ENCODE measurements around the gene GVQW3. TPM values are rescaled to one million over a fixed set of nuclear protein-coding genes. Genes with fewer than 3 reads are reported as not detected.

GVQW3 gene
- total and polyA plus RNA-seq, 2 of the 13 experiments (the other 11 are each of a cell fraction or from before 2014, with no cell fraction given): 5.0 to 5.6 TPM

DNA sequence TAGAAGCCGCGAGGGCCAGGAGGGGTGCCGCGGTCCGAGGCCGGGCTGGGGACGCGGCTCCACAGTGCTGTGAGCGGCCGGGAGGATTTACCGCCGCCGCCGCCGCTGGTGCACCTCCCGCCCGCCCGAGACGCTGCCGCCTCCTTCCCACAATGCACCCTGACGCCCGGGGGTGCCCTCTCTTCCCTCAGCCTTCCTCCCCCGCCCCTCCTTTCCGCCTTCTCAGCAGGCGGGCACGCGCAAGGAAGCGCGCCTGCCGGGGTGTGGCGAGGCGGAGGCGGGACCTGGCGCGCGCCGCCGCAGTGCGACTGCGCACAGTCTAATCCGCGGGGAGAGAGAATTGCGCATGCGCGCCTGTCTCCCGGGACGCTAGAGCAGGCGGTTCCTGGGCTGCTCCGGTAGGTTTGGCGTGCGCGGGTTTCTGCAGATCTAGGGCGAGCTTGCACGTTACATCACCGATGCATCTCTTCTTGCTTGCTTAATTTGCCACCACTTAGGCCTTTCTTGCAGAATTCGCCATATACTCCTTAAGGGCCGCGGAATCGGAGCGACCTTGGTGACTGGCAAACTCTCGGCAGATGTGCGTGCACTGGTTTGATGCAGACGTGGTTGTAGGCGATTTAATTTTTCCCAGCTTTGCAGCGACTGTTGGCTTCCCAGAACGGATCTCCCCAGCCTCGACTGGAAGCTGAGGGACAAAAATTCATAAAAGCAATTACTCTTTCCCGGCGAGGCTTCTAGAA is at the start of gene GVQW3, which contains the start of gene THAP12 (continued):
- TF ChIP-seq, protein P1, sequence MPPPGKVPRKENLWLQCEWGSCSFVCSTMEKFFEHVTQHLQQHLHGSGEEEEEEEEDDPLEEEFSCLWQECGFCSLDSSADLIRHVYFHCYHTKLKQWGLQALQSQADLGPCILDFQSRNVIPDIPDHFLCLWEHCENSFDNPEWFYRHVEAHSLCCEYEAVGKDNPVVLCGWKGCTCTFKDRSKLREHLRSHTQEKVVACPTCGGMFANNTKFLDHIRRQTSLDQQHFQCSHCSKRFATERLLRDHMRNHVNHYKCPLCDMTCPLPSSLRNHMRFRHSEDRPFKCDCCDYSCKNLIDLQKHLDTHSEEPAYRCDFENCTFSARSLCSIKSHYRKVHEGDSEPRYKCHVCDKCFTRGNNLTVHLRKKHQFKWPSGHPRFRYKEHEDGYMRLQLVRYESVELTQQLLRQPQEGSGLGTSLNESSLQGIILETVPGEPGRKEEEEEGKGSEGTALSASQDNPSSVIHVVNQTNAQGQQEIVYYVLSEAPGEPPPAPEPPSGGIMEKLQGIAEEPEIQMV (CRISPR knock-in tag; IDR thresholded peaks at IDR 0.05; ENCODE audit: low read depth): no peak
- TF ChIP-seq, protein P2, sequence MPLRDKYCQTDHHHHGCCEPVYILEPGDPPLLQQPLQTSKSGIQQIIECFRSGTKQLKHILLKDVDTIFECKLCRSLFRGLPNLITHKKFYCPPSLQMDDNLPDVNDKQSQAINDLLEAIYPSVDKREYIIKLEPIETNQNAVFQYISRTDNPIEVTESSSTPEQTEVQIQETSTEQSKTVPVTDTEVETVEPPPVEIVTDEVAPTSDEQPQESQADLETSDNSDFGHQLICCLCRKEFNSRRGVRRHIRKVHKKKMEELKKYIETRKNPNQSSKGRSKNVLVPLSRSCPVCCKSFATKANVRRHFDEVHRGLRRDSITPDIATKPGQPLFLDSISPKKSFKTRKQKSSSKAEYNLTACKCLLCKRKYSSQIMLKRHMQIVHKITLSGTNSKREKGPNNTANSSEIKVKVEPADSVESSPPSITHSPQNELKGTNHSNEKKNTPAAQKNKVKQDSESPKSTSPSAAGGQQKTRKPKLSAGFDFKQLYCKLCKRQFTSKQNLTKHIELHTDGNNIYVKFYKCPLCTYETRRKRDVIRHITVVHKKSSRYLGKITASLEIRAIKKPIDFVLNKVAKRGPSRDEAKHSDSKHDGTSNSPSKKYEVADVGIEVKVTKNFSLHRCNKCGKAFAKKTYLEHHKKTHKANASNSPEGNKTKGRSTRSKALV (CRISPR knock-in tag; IDR thresholded peaks at IDR 0.05): no peak
- TF ChIP-seq ZNF441 (CRISPR knock-in tag; IDR thresholded peaks at IDR 0.05; ENCODE audit: borderline replicate concordance) (peak; percentile 40; the same call in 1 of the 2 replicates), SP5 (CRISPR knock-in tag; IDR thresholded peaks at IDR 0.05; ENCODE audit: borderline replicate concordance, low read depth) (peak; percentile 60; the same call in 1 of the 2 replicates), ZNF788 (CRISPR knock-in tag; IDR thresholded peaks at IDR 0.05; ENCODE audit: borderline replicate concordance) (peak; percentile 63; the same call in 1 of the 2 replicates), ZNF274 (CRISPR knock-in tag; IDR thresholded peaks at IDR 0.05) (0 out of 2 replicates have a peak, but pooled peaks have one; percentile 45), ZNF660 (CRISPR knock-in tag; IDR thresholded peaks at IDR 0.05; ENCODE audit: borderline replicate concordance, low read depth) (no peak), CAMTA2 (CRISPR knock-in tag; IDR thresholded peaks at IDR 0.05; ENCODE audit: borderline replicate concordance) (peak; percentile 85; the same call in 1 of the 2 replicates), ZNF589 (CRISPR knock-in tag; conservative IDR thresholded peaks at IDR 0.05) (no peak)
- TF ChIP-seq, protein P3, sequence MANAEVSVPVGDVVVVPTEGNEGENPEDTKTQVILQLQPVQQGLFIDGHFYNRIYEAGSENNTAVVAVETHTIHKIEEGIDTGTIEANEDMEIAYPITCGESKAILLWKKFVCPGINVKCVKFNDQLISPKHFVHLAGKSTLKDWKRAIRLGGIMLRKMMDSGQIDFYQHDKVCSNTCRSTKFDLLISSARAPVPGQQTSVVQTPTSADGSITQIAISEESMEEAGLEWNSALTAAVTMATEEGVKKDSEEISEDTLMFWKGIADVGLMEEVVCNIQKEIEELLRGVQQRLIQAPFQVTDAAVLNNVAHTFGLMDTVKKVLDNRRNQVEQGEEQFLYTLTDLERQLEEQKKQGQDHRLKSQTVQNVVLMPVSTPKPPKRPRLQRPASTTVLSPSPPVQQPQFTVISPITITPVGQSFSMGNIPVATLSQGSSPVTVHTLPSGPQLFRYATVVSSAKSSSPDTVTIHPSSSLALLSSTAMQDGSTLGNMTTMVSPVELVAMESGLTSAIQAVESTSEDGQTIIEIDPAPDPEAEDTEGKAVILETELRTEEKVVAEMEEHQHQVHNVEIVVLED (CRISPR knock-in tag; IDR thresholded peaks at IDR 0.05; ENCODE audit: borderline replicate concordance): peak; percentile 82; the same call in 1 of the 2 replicates
- TF ChIP-seq, protein P4, sequence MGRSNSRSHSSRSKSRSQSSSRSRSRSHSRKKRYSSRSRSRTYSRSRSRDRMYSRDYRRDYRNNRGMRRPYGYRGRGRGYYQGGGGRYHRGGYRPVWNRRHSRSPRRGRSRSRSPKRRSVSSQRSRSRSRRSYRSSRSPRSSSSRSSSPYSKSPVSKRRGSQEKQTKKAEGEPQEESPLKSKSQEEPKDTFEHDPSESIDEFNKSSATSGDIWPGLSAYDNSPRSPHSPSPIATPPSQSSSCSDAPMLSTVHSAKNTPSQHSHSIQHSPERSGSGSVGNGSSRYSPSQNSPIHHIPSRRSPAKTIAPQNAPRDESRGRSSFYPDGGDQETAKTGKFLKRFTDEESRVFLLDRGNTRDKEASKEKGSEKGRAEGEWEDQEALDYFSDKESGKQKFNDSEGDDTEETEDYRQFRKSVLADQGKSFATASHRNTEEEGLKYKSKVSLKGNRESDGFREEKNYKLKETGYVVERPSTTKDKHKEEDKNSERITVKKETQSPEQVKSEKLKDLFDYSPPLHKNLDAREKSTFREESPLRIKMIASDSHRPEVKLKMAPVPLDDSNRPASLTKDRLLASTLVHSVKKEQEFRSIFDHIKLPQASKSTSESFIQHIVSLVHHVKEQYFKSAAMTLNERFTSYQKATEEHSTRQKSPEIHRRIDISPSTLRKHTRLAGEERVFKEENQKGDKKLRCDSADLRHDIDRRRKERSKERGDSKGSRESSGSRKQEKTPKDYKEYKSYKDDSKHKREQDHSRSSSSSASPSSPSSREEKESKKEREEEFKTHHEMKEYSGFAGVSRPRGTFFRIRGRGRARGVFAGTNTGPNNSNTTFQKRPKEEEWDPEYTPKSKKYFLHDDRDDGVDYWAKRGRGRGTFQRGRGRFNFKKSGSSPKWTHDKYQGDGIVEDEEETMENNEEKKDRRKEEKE (IDR thresholded peaks at IDR 0.05): no peak
- TF ChIP-seq, protein P5, sequence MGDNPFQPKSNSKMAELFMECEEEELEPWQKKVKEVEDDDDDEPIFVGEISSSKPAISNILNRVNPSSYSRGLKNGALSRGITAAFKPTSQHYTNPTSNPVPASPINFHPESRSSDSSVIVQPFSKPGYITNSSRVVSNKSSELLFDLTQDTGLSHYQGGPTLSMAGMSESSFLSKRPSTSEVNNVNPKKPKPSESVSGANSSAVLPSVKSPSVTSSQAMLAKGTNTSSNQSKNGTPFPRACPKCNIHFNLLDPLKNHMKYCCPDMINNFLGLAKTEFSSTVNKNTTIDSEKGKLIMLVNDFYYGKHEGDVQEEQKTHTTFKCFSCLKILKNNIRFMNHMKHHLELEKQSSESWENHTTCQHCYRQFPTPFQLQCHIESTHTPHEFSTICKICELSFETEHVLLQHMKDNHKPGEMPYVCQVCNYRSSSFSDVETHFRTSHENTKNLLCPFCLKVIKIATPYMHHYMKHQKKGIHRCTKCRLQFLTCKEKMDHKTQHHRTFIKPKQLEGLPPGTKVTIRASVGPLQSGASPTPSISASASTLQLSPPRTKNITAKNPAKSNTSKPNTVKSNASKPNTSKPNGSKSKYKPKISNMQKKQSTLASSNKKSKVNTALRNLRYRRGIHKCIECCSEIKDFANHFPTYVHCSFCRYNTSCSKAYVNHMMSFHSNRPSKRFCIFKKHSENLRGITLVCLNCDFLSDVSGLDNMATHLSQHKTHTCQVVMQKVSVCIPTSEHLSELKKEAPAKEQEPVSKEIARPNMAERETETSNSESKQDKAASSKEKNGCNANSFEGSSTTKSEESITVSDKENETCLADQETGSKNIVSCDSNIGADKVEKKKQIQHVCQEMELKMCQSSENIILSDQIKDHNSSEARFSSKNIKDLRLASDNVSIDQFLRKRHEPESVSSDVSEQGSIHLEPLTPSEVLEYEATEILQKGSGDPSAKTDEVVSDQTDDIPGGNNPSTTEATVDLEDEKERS (CRISPR knock-in tag; IDR thresholded peaks at IDR 0.05): no peak
- TF ChIP-seq, protein P6, sequence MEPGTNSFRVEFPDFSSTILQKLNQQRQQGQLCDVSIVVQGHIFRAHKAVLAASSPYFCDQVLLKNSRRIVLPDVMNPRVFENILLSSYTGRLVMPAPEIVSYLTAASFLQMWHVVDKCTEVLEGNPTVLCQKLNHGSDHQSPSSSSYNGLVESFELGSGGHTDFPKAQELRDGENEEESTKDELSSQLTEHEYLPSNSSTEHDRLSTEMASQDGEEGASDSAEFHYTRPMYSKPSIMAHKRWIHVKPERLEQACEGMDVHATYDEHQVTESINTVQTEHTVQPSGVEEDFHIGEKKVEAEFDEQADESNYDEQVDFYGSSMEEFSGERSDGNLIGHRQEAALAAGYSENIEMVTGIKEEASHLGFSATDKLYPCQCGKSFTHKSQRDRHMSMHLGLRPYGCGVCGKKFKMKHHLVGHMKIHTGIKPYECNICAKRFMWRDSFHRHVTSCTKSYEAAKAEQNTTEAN (CRISPR knock-in tag; conservative IDR thresholded peaks at IDR 0.05): no peak
